Psoas muscle (tissue), 8 donors: ENCODE measurements around the gene NTHL1. TPM values are rescaled to one million over a fixed set of nuclear protein-coding genes. Genes with fewer than 3 reads are reported as not detected.

Experiments used
- ATAC-seq, 4 donors: fragments of 200-7000 bp; cut with Tn5 transposase; one replicate each; pipeline ENCODE4 v1.9.1; 2020; ENCODE audit warnings: moderate library complexity in 3 of 4, mild to moderate bottlenecking in 2 of 4
- DNase-seq, 2 donors: peaks; one replicate each; pipeline ENCODE4 v3.0.0-alpha.2; 2020
- H3K27ac ChIP-seq: fragments of 200-600 bp; one replicate; pipeline ENCODE4 v1.8.0; 2022
- H3K27me3 ChIP-seq, 3 donors: fragments of 200-600 bp in 1 of 3; one replicate each; pipeline versions ENCODE4 v1.6.1 to v1.8.0; 2013 to 2022; ENCODE audit warnings: low read length in 2 of 3, mild to moderate bottlenecking in 2 of 3, moderate library complexity in 1 of 3; ENCODE audit not compliant: insufficient read depth in 3 of 3
- H3K36me3 ChIP-seq, 2 donors: fragments of 200-600 bp in 1 of 2; one replicate each; pipeline versions ENCODE4 v1.6.1 to v1.8.0; 2013 to 2022; ENCODE audit warnings: low read depth in 1 of 2, mild to moderate bottlenecking in 1 of 2, moderate library complexity in 1 of 2; ENCODE audit not compliant: insufficient read depth in 1 of 2
- H3K4me1 ChIP-seq: fragments of 200-600 bp; one replicate; pipeline ENCODE4 v1.8.0; 2022
- H3K4me3 ChIP-seq: fragments of 200-600 bp; one replicate; pipeline ENCODE4 v1.8.0; 2022; ENCODE audit warnings: mild to moderate bottlenecking
- H3K9me3 ChIP-seq: fragments of 200-600 bp; one replicate; pipeline ENCODE4 v1.8.0; 2022
- CTCF ChIP-seq: fragments of 200-600 bp; IDR thresholded peaks from one replicate; pipeline ENCODE4 v1.8.0; 2022; ENCODE audit warnings: antibody characterized with exemption
- WGBS, 3 donors: extraction: QIAGEN DNeasy Blood & Tissue Kit; methylation state at CpG; one replicate each; pipeline versions ENCODE4 v1.1.6 to v1.1.7; 2013; 5-methylcytosine and 5-hydroxymethylcytosine counted together
- intact Hi-C, 2 donors: fragments of 100-400 bp; cut with DNase I; formaldehyde crosslinking; loops; one replicate each; pipeline versions ENCODE4 v1.11.0 to v1.14.2; 2022
- polyA plus RNA-seq, 3 donors: library from polyadenylated mRNA; stranded (reverse); fragments of 200-250 nt; gene quantifications; one replicate each; pipeline ENCODE4 v1.2.3, GENCODE V29; 2013
- total RNA-seq, 4 donors: library from RNA; stranded (reverse); fragmentation: NEBNext Ultra II Directional in 2 of 4; extraction: Animal tissue kit (Norgen Biotek cat#: 25700) in 2 of 4; gene quantifications; one replicate each; pipeline versions ENCODE4 v1.2.1 to v1.2.4, GENCODE V29; 2021 to 2023
- donor health status: healthy with polysubstance abuse.
- donor health status: DM: no; HTN: no; CAD: no; lungs with moderate emphysema.
- donor health status: Bipolar disorder and iron deficiency.
- donor health status: healthy.
- donor health status: DM: yes; HTN: yes; CAD: no.
- donor health status: DM: no; HTN: no; CAD: no.
- donor health status: DM: no; HTN: no; CAD: no.
- donor health status: DM: yes; HTN: yes; CAD: no.

The NTHL1 gene
- total and polyA plus RNA-seq, 7 donors = 3.1 to 17.7 (median 8.0) TPM

- 7 to 29% (median 11%) methylated on average over 10 to 59 of the region's 59 CpGs for WGBS, 3 donors
- peak within 1 kb of the TSS; percentile 70 for H3K27ac ChIP-seq
- no peak for TF ChIP-seq CTCF
- H3K9me3 ChIP-seq = no peaks in the 10 kb centered on the region
- H3K4me1 ChIP-seq = peaks cover 24% of the 10 kb centered on the region
- peak; percentile 10 to 38 (median 26) for ATAC-seq
- peaks cover 0 to 3% (median 2%) of the 10 kb centered on the region in 3 donors for H3K27me3 ChIP-seq
- intact Hi-C loops = loop anchor here in 1 of 2 donors (1.0 kb wide), 1 partner anchor 46 kb away; no protein-coding TSS in a partner anchor
- peaks cover 0 to 5% of the 10 kb centered on the region in 2 donors for H3K36me3 ChIP-seq
- peak in 1 of 2 donors; percentile 66 for DNase-seq
- H3K4me3 ChIP-seq = peak within 1 kb of the TSS; percentile 78
Observed at GRCh38 chr16:2026461-2027023, 21.1 kb downstream of the NTHL1 start, which contains the start of gene NHERF2. TSS of gene NHERF2 (plus strand) at chr16:2026902. CDS start at chr16:2027006, 104 bp downstream.

GRCh38 chr16:2025878-2026460 is 21.7 kb downstream of the NTHL1 start:
- intact Hi-C loops = no loop called here
- 74 to 91% (median 76%) methylated on average over 16 of the region's 16 CpGs for WGBS, 3 donors
- no peak for DNase-seq
- Histone ChIP-seq H3K36me3 (peaks cover 0 to 5% of the 10 kb centered on the region in 2 donors), H3K9me3 (no peaks in the 10 kb centered on the region), H3K27ac (peak overlapping the region; percentile 70), H3K4me1 (peaks cover 24% of the 10 kb centered on the region), H3K27me3 (peaks cover 0 to 8% (median 3%) of the 10 kb centered on the region in 3 donors), H3K4me3 (peak overlapping the region; percentile 64)
- TF ChIP-seq CTCF = no peak
- ATAC-seq = no peak

- Histone ChIP-seq H3K36me3 (peaks cover 0 to 5% of the 10 kb centered on the region in 2 donors), H3K27me3 (peaks cover 0 to 15% (median 6%) of the 10 kb centered on the region in 3 donors), H3K4me3 (no peak overlapping the region), H3K4me1 (peaks cover 24% of the 10 kb centered on the region), H3K9me3 (no peaks in the 10 kb centered on the region), H3K27ac (no peak overlapping the region)
- intact Hi-C loops = no loop called here
- DNase-seq (no peak), ATAC-seq (no peak)
- no peak for TF ChIP-seq CTCF
- 88 to 95% (median 93%) methylated on average over 11 to 14 of the region's 14 CpGs for WGBS, 3 donors
Observed at GRCh38 chr16:2025251-2025650, 22.4 kb downstream of the NTHL1 start.

GRCh38 chr16:2024032-2024420 is 23.6 kb downstream of the NTHL1 start:
- Histone ChIP-seq H3K27ac (peak overlapping the region; percentile 52), H3K4me1 (peaks cover 24% of the 10 kb centered on the region), H3K27me3 (peaks cover 0 to 27% (median 16%) of the 10 kb centered on the region in 3 donors), H3K4me3 (peak overlapping the region; percentile 46), H3K36me3 (no peaks in the 10 kb centered on the region), H3K9me3 (no peaks in the 10 kb centered on the region)
- WGBS, 3 donors = 82 to 85% (median 83%) methylated on average over 11 to 12 of the region's 12 CpGs
- no peak for TF ChIP-seq CTCF
- ATAC-seq (no peak), DNase-seq (no peak)
- intact Hi-C loops = loop anchor here in 1 of 2 donors (5.0 kb wide), 1 partner anchor 128 kb away; no protein-coding TSS in a partner anchor
